Activated naive CD4-positive, alpha-beta T cell treated with anti-CD3 and anti-CD28 coated beads, Interleukin-2, amount 50 U/mL, for 24 hours (primary cell): ENCODE data around the gene STRADB.
A peak's percentile ranks its signal among the peaks of the same experiment; 100 is the strongest.
"Not testable (repeated sequence)": the region's sequence is repeated elsewhere in the genome, so short reads cannot be mapped to it uniquely, and the experiment has no call there.

Experiments used
- H3K27ac Mint-ChIP-seq: one replicate; pipeline ENCODE4 v1.8.0; 2021; ENCODE audit warnings: mild to moderate bottlenecking, mixed read lengths
- H3K27me3 Mint-ChIP-seq: one replicate; pipeline ENCODE4 v1.8.0; 2021; ENCODE audit warnings: mixed read lengths
- H3K36me3 Mint-ChIP-seq: one replicate; pipeline ENCODE4 v1.8.0; 2021; ENCODE audit warnings: mixed read lengths
- H3K4me1 Mint-ChIP-seq: one replicate; pipeline ENCODE4 v1.8.0; 2021; ENCODE audit warnings: mixed read lengths
- H3K4me3 Mint-ChIP-seq: one replicate; pipeline ENCODE4 v1.8.0; 2021; ENCODE audit warnings: mild to moderate bottlenecking, mixed read lengths
- H3K9me3 Mint-ChIP-seq: one replicate; pipeline ENCODE4 v1.8.0; 2021; ENCODE audit warnings: mixed read lengths

Gene STRADB

GRCh38 chr2:201419057-201419635 lies 32.4 kb upstream of the STRADB start:
- no peaks in the 10 kb centered on the region for H3K27me3 Mint-ChIP-seq
- peak overlapping the region; percentile 89 for H3K27ac Mint-ChIP-seq
- H3K36me3 Mint-ChIP-seq, result peaks cover 6% of the 10 kb centered on the region
- H3K4me1 Mint-ChIP-seq, result peaks cover 65% of the 10 kb centered on the region
- no peak overlapping the region for H3K4me3 Mint-ChIP-seq
- H3K9me3 Mint-ChIP-seq, result no peaks in the 10 kb centered on the region

GRCh38 chr2:201419986-201420385 lies 31.6 kb upstream of the STRADB start:
- Mint-ChIP-seq H3K9me3 (no peaks in the 10 kb centered on the region), H3K4me3 (no peak overlapping the region), H3K27ac (peak overlapping the region; percentile 73), H3K27me3 (no peaks in the 10 kb centered on the region), H3K4me1 (peaks cover 66% of the 10 kb centered on the region), H3K36me3 (peaks cover 6% of the 10 kb centered on the region)

- Mint-ChIP-seq H3K9me3 (no peaks in the 10 kb centered on the region), H3K4me1 (peaks cover 66% of the 10 kb centered on the region), H3K4me3 (no peak overlapping the region), H3K36me3 (peaks cover 6% of the 10 kb centered on the region), H3K27ac (peak overlapping the region; percentile 73), H3K27me3 (no peaks in the 10 kb centered on the region)
Measured at GRCh38 chr2:201420442-201421113, 31.0 kb upstream of the STRADB start.

- Mint-ChIP-seq H3K27ac (peak overlapping the region; percentile 59), H3K27me3 (no peaks in the 10 kb centered on the region), H3K36me3 (peaks cover 5% of the 10 kb centered on the region), H3K4me3 (no peak overlapping the region), H3K4me1 (peaks cover 33% of the 10 kb centered on the region), H3K9me3 (peaks cover 5% of the 10 kb centered on the region)
Measured at GRCh38 chr2:201425952-201426351, 25.6 kb upstream of the STRADB start.

- H3K4me1 Mint-ChIP-seq, result peaks cover 33% of the 10 kb centered on the region
- not testable (repeated sequence) for H3K27ac Mint-ChIP-seq, H3K27me3 Mint-ChIP-seq, H3K4me3 Mint-ChIP-seq, H3K9me3 Mint-ChIP-seq, H3K36me3 Mint-ChIP-seq
Measured at GRCh38 chr2:201428366-201428765, 23.2 kb upstream of the STRADB start.

GRCh38 chr2:201429835-201430234 lies 21.7 kb upstream of the STRADB start:
- H3K4me1 Mint-ChIP-seq, result peaks cover 42% of the 10 kb centered on the region

GRCh38 chr2:201430322-201430721 lies 21.2 kb upstream of the STRADB start:
- H3K4me3 Mint-ChIP-seq, H3K27ac Mint-ChIP-seq, H3K36me3 Mint-ChIP-seq, H3K9me3 Mint-ChIP-seq, H3K27me3 Mint-ChIP-seq: not testable (repeated sequence)
- peaks cover 46% of the 10 kb centered on the region for H3K4me1 Mint-ChIP-seq

More at GRCh38 chr2:201429835-201430234, 21.7 kb upstream of the STRADB start:
- H3K9me3 Mint-ChIP-seq, H3K4me3 Mint-ChIP-seq, H3K27me3 Mint-ChIP-seq, H3K36me3 Mint-ChIP-seq, H3K27ac Mint-ChIP-seq: not testable (repeated sequence)

- Mint-ChIP-seq H3K27me3 (no peaks in the 10 kb centered on the region), H3K36me3 (peaks cover 3% of the 10 kb centered on the region), H3K4me3 (no peak overlapping the region), H3K4me1 (peaks cover 50% of the 10 kb centered on the region), H3K27ac (peak overlapping the region; percentile 12), H3K9me3 (peaks cover 5% of the 10 kb centered on the region)
Measured at GRCh38 chr2:201430839-201431238, 20.7 kb upstream of the STRADB start.

- Mint-ChIP-seq H3K4me3 (peak overlapping the region; percentile 75), H3K4me1 (peaks cover 63% of the 10 kb centered on the region), H3K27ac (peak overlapping the region; percentile 95), H3K27me3 (no peaks in the 10 kb centered on the region), H3K9me3 (peaks cover 5% of the 10 kb centered on the region), H3K36me3 (peaks cover 3% of the 10 kb centered on the region)
Measured at GRCh38 chr2:201432038-201432620, 19.4 kb upstream of the STRADB start.

GRCh38 chr2:201432621-201433393 lies 18.7 kb upstream of the STRADB start:
- Mint-ChIP-seq H3K27ac (peak overlapping the region; percentile 95), H3K4me3 (no peak overlapping the region), H3K4me1 (peaks cover 70% of the 10 kb centered on the region), H3K36me3 (peaks cover 6% of the 10 kb centered on the region), H3K27me3 (no peaks in the 10 kb centered on the region), H3K9me3 (peaks cover 5% of the 10 kb centered on the region)

GRCh38 chr2:201433394-201433995 lies 18.0 kb upstream of the STRADB start:
- Mint-ChIP-seq H3K4me3 (no peak overlapping the region), H3K27ac (peak overlapping the region; percentile 68), H3K36me3 (peaks cover 7% of the 10 kb centered on the region), H3K4me1 (peaks cover 76% of the 10 kb centered on the region), H3K27me3 (no peaks in the 10 kb centered on the region), H3K9me3 (peaks cover 5% of the 10 kb centered on the region)

GRCh38 chr2:201436141-201436540 lies 15.4 kb upstream of the STRADB start:
- no peaks in the 10 kb centered on the region for H3K27me3 Mint-ChIP-seq
- peaks cover 8% of the 10 kb centered on the region for H3K36me3 Mint-ChIP-seq
- peaks cover 89% of the 10 kb centered on the region for H3K4me1 Mint-ChIP-seq
- H3K27ac Mint-ChIP-seq, result peak overlapping the region; percentile 51
- no peak overlapping the region for H3K4me3 Mint-ChIP-seq
- no peaks in the 10 kb centered on the region for H3K9me3 Mint-ChIP-seq

- not testable (repeated sequence) for H3K27ac Mint-ChIP-seq, H3K27me3 Mint-ChIP-seq, H3K36me3 Mint-ChIP-seq, H3K9me3 Mint-ChIP-seq, H3K4me3 Mint-ChIP-seq
- H3K4me1 Mint-ChIP-seq, result peaks cover 64% of the 10 kb centered on the region
Measured at GRCh38 chr2:201439336-201439922, 12.1 kb upstream of the STRADB start.

- Mint-ChIP-seq H3K4me3 (no peak overlapping the region), H3K9me3 (no peaks in the 10 kb centered on the region), H3K36me3 (peaks cover 8% of the 10 kb centered on the region), H3K27me3 (no peaks in the 10 kb centered on the region), H3K27ac (peak overlapping the region; percentile 36), H3K4me1 (peaks cover 62% of the 10 kb centered on the region)
Measured at GRCh38 chr2:201440182-201440581, 11.4 kb upstream of the STRADB start.

- Mint-ChIP-seq H3K4me3 (no peak overlapping the region), H3K4me1 (peaks cover 63% of the 10 kb centered on the region), H3K9me3 (no peaks in the 10 kb centered on the region), H3K27me3 (no peaks in the 10 kb centered on the region), H3K36me3 (peaks cover 10% of the 10 kb centered on the region), H3K27ac (no peak overlapping the region)
Measured at GRCh38 chr2:201441409-201441808, 10.1 kb upstream of the STRADB start.
